Trophoblast cell (in vitro differentiated cells and primary cell): ENCODE data around the gene PHACTR1.
A peak's percentile ranks its signal among the peaks of the same experiment; 100 is the strongest.

Source experiments
- DNase-seq, 2 donors: peaks; one replicate each; pipeline ENCODE4 v3.0.0-alpha.2; 2016
- H2AFZ ChIP-seq: 2 replicates; pipeline ENCODE4 v1.6.1; 2013; ENCODE audit warnings: low read length, moderate library complexity, mild to moderate bottlenecking; ENCODE audit not compliant: insufficient read depth, poor library complexity
- H2AK5ac ChIP-seq: 2 replicates; pipeline ENCODE4 v1.6.1; 2013; ENCODE audit warnings: mild to moderate bottlenecking, low read length
- H2BK120ac ChIP-seq: 2 replicates; pipeline ENCODE4 v1.6.1; 2013; ENCODE audit warnings: low read length, mild to moderate bottlenecking, moderate library complexity; ENCODE audit not compliant: insufficient read depth, poor library complexity
- H2BK12ac ChIP-seq: 2 replicates; pipeline ENCODE4 v1.6.1; 2013; ENCODE audit warnings: mild to moderate bottlenecking, low read length, moderate library complexity
- H2BK5ac ChIP-seq: 2 replicates; pipeline ENCODE4 v1.6.1; 2013; ENCODE audit warnings: low read length, low read depth, moderate library complexity, mild to moderate bottlenecking; ENCODE audit not compliant: poor library complexity
- H3K14ac ChIP-seq: 2 replicates; pipeline ENCODE4 v1.6.1; 2013; ENCODE audit warnings: mild to moderate bottlenecking, low read length
- H3K18ac ChIP-seq: 2 replicates; pipeline ENCODE4 v1.6.1; 2013; ENCODE audit warnings: mild to moderate bottlenecking, low read length
- H3K23ac ChIP-seq: 2 replicates; pipeline ENCODE4 v1.6.1; 2013; ENCODE audit warnings: low read length
- H3K27ac ChIP-seq: 2 replicates; pipeline ENCODE4 v1.5.1; 2013; ENCODE audit warnings: low read depth, mild to moderate bottlenecking, inconsistent platforms, low read length, moderate library complexity
- H3K27me3 ChIP-seq: 2 replicates; pipeline ENCODE4 v1.6.1; 2013; ENCODE audit warnings: inconsistent platforms, mild to moderate bottlenecking, low read length, moderate library complexity; ENCODE audit not compliant: insufficient read depth
- H3K36me3 ChIP-seq, 2 experiments: 1 replicate in 1 of 2; 2 replicates in 1 of 2; pipeline ENCODE4 v1.6.1; 2013; ENCODE audit warnings: low read length in 2 of 2, mild to moderate bottlenecking in 2 of 2, moderate library complexity in 1 of 2; ENCODE audit not compliant: insufficient read depth in 2 of 2, control insufficient read depth in 1 of 2
- H3K4ac ChIP-seq: 2 replicates; pipeline ENCODE4 v1.6.1; 2013; ENCODE audit warnings: low read depth, mild to moderate bottlenecking, low read length, moderate library complexity
- H3K4me1 ChIP-seq, 2 experiments: 1 replicate in 1 of 2; 2 replicates in 1 of 2; pipeline ENCODE4 v1.6.1; 2013; ENCODE audit warnings: low read length in 2 of 2, mild to moderate bottlenecking in 2 of 2, moderate library complexity in 1 of 2; ENCODE audit not compliant: insufficient read depth in 2 of 2, control insufficient read depth in 1 of 2
- H3K4me2 ChIP-seq: 2 replicates; pipeline ENCODE4 v1.6.1; 2013; ENCODE audit warnings: inconsistent platforms, mild to moderate bottlenecking, low read length, moderate library complexity
- H3K4me3 ChIP-seq: 2 replicates; pipeline ENCODE4 v1.5.1; 2013; ENCODE audit warnings: mild to moderate bottlenecking, low read depth, low read length, inconsistent platforms
- H3K79me1 ChIP-seq: one replicate; pipeline ENCODE4 v1.6.1; 2013; ENCODE audit warnings: low read length
- H3K79me2 ChIP-seq: 2 replicates; pipeline ENCODE4 v1.6.1; 2013; ENCODE audit warnings: low read length, mild to moderate bottlenecking; ENCODE audit not compliant: control insufficient read depth, insufficient read depth, poor library complexity
- H3K9ac ChIP-seq: 2 replicates; pipeline ENCODE4 v1.6.1; 2013; ENCODE audit warnings: mild to moderate bottlenecking, low read length
- H3K9me3 ChIP-seq: 2 replicates; pipeline ENCODE4 v1.6.1; 2013; ENCODE audit warnings: low read depth, mild to moderate bottlenecking, control low read depth, inconsistent platforms, low read length; ENCODE audit not compliant: insufficient read depth
- H4K12ac ChIP-seq: 2 replicates; pipeline ENCODE4 v1.6.1; 2013; ENCODE audit warnings: low read depth, mild to moderate bottlenecking, low read length, moderate library complexity
- H4K8ac ChIP-seq: 2 replicates; pipeline ENCODE4 v1.6.1; 2013; ENCODE audit warnings: low read depth, mild to moderate bottlenecking, low read length, moderate library complexity
- H4K91ac ChIP-seq: one replicate; pipeline ENCODE4 v1.6.1; 2013; ENCODE audit warnings: low read depth, mild to moderate bottlenecking, low read length, moderate library complexity
- WGBS: extraction: QIAGEN DNeasy Blood & Tissue Kit; methylation state at CpG from one replicate; pipeline ENCODE4 v1.1.7; 2013; ENCODE audit warnings: missing lambda C conversion rate; ENCODE audit not compliant: insufficient read length, insufficient coverage; ENCODE audit errors: extremely low coverage; 5-methylcytosine and 5-hydroxymethylcytosine counted together

The PHACTR1 gene

GRCh38 chr6:13295576-13295975 is 579.0 kb downstream of the PHACTR1 start:
- H4K12ac ChIP-seq: no peak overlapping the region
- no peak for DNase-seq

GRCh38 chr6:13296536-13296997 is 580.0 kb downstream of the PHACTR1 start:
- H4K12ac ChIP-seq: no peak overlapping the region
- no peaks in the 10 kb centered on the region for H3K79me1 ChIP-seq
- no peak overlapping the region for H4K8ac ChIP-seq
- H3K18ac ChIP-seq: no peak overlapping the region
- H3K4me3 ChIP-seq: no peak overlapping the region
- H4K91ac ChIP-seq: no peak overlapping the region
- H3K23ac ChIP-seq: no peak overlapping the region
- no peaks in the 10 kb centered on the region for H3K79me2 ChIP-seq
- no peak overlapping the region for H3K9ac ChIP-seq
- no CpG with 5 or more reads among the region's 9 CpGs for WGBS
- peaks cover 43 to 55% of the 10 kb centered on the region in 2 experiments for H3K36me3 ChIP-seq
- DNase-seq: no peak
- H3K14ac ChIP-seq: no peak overlapping the region
- H2BK5ac ChIP-seq: no peak overlapping the region
- H3K27ac ChIP-seq: no peak overlapping the region
- no peak overlapping the region for H2AFZ ChIP-seq
- H3K9me3 ChIP-seq: no peaks in the 10 kb centered on the region
- no peaks in the 10 kb centered on the region for H3K4me1 ChIP-seq
- H3K27me3 ChIP-seq: no peaks in the 10 kb centered on the region
- H3K4me2 ChIP-seq: no peak overlapping the region
- H2BK120ac ChIP-seq: no peak overlapping the region
- no peak overlapping the region for H2BK12ac ChIP-seq
- no peak overlapping the region for H2AK5ac ChIP-seq
- no peak overlapping the region for H3K4ac ChIP-seq

More at GRCh38 chr6:13295576-13295975, 579.0 kb downstream of the PHACTR1 start:
- H4K8ac ChIP-seq: no peak overlapping the region
- no peaks in the 10 kb centered on the region for H3K79me1 ChIP-seq
- H2AFZ ChIP-seq: no peak overlapping the region
- H3K4ac ChIP-seq: no peak overlapping the region
- H3K23ac ChIP-seq: no peak overlapping the region
- no peak overlapping the region for H2AK5ac ChIP-seq
- no peak overlapping the region for H2BK5ac ChIP-seq
- no peak overlapping the region for H2BK12ac ChIP-seq
- no CpG with 5 or more reads among the region's 11 CpGs for WGBS
- no peak overlapping the region for H4K91ac ChIP-seq
- H2BK120ac ChIP-seq: no peak overlapping the region
- H3K4me3 ChIP-seq: peak overlapping the region; percentile 10
- no peaks in the 10 kb centered on the region for H3K4me1 ChIP-seq
- no peak overlapping the region for H3K9ac ChIP-seq
- peaks cover 41 to 54% of the 10 kb centered on the region in 2 experiments for H3K36me3 ChIP-seq
- H3K27me3 ChIP-seq: no peaks in the 10 kb centered on the region
- no peak overlapping the region for H3K14ac ChIP-seq
- H3K9me3 ChIP-seq: no peaks in the 10 kb centered on the region
- H3K18ac ChIP-seq: no peak overlapping the region
- H3K79me2 ChIP-seq: no peaks in the 10 kb centered on the region
- no peak overlapping the region for H3K4me2 ChIP-seq
- H3K27ac ChIP-seq: no peak overlapping the region

GRCh38 chr6:13297391-13297790 is 580.8 kb downstream of the PHACTR1 start:
- no CpG with 5 or more reads among the region's 5 CpGs for WGBS

DNA sequence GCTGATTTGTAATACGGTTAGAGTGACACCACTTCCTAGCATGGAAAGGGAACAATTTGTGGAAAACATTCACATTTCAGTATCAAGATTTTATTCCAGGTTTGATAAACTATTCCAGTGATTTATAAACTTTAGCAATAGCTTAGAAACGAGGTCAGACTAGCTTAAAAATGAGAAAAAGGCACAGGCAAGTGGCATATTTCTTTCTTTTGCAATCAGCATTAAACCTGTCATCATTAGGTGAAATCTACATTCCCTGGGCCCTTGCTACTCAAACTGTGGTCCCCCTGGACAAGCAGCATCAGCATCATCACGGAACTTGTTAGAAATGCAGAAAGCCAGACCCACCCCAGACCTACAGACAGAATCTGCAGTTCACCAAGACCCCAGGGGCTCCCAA is 581.9 kb downstream of the PHACTR1 start:
- Histone ChIP-seq H2BK5ac (no peak overlapping the region), H3K9ac (no peak overlapping the region), H3K36me3 (peaks cover 43 to 59% of the 10 kb centered on the region in 2 experiments), H3K27ac (no peak overlapping the region), H3K79me1 (no peaks in the 10 kb centered on the region), H4K12ac (no peak overlapping the region), H3K4me2 (no peak overlapping the region), H4K91ac (no peak overlapping the region), H2AK5ac (no peak overlapping the region), H3K4me3 (no peak overlapping the region), H2BK12ac (no peak overlapping the region), H3K14ac (no peak overlapping the region), H3K4me1 (peaks cover 0 to 7% of the 10 kb centered on the region in 2 experiments), H3K9me3 (no peaks in the 10 kb centered on the region), H3K4ac (no peak overlapping the region), H4K8ac (no peak overlapping the region), H3K23ac (no peak overlapping the region), H2AFZ (no peak overlapping the region), H3K79me2 (no peaks in the 10 kb centered on the region), H2BK120ac (no peak overlapping the region), H3K27me3 (no peaks in the 10 kb centered on the region), H3K18ac (no peak overlapping the region)
- no peak for DNase-seq
- WGBS: no CpG with 5 or more reads among the region's 3 CpGs

More at GRCh38 chr6:13297391-13297790, 580.8 kb downstream of the PHACTR1 start:
- peaks cover 45 to 58% of the 10 kb centered on the region in 2 experiments for H3K36me3 ChIP-seq
- H2BK120ac ChIP-seq: no peak overlapping the region
- H2AFZ ChIP-seq: no peak overlapping the region
- no peak overlapping the region for H4K8ac ChIP-seq
- DNase-seq: no peak
- no peak overlapping the region for H3K9ac ChIP-seq
- no peaks in the 10 kb centered on the region for H3K79me2 ChIP-seq
- no peak overlapping the region for H2BK12ac ChIP-seq
- H2AK5ac ChIP-seq: no peak overlapping the region
- no peak overlapping the region for H3K4ac ChIP-seq
- peaks cover 0 to 2% of the 10 kb centered on the region in 2 experiments for H3K4me1 ChIP-seq
- H4K91ac ChIP-seq: no peak overlapping the region
- no peaks in the 10 kb centered on the region for H3K9me3 ChIP-seq
- no peak overlapping the region for H3K23ac ChIP-seq
- no peaks in the 10 kb centered on the region for H3K79me1 ChIP-seq
- no peak overlapping the region for H2BK5ac ChIP-seq
- no peak overlapping the region for H4K12ac ChIP-seq
- no peaks in the 10 kb centered on the region for H3K27me3 ChIP-seq
- H3K4me2 ChIP-seq: no peak overlapping the region
- no peak overlapping the region for H3K27ac ChIP-seq
- H3K14ac ChIP-seq: no peak overlapping the region
- H3K18ac ChIP-seq: no peak overlapping the region
- no peak overlapping the region for H3K4me3 ChIP-seq
